K562 (cell line): ENCODE data around the gene CD151. TPM values are rescaled to one million over a fixed set of nuclear protein-coding genes. Genes with fewer than 3 reads are reported as not detected.
A peak's percentile ranks its signal among the peaks of the same experiment; 100 is the strongest.

Experiments
- ATAC-seq: fragments of 200-7000 bp; cut with Tn5 transposase; 3 replicates; pipeline ENCODE4 v1.9.1; 2020; ENCODE audit warnings: moderate library complexity
- BruUV-seq: library from RNA; stranded (reverse); fragments of 400-500 nt; replicated peaks from 2 replicates; lab custom pipeline; 2021; lab: Mats Ljungman, UMichigan
- CTCF ChIA-PET: fragments of 300-600 bp; formaldehyde crosslinking; extraction: SDS; loops from one replicate; lab custom pipeline; 2021; ENCODE audit warnings: low intra/inter-chr PET ratio; lab: Yijun Ruan, JAX
- POLR2A ChIA-PET: fragments of 300-600, 350-650 bp; sonication (Branson Sonifier 250); formaldehyde crosslinking; extraction: SDS; loops from one replicate; lab custom pipeline; 2021; ENCODE audit warnings: antibody characterized with exemption, inconsistent platforms; lab: Yijun Ruan, JAX
- DNase-seq, 4 experiments: peaks; one replicate each; pipeline versions ENCODE4 v3.0.0 to v3.0.0-alpha.2; 2011 to 2018; ENCODE audit warnings: low spot score in 3 of 4, mixed read lengths in 3 of 4; ENCODE audit errors: extremely low read depth in 1 of 4
- FAIRE-seq: peaks from 2 replicates; lab custom pipeline; 2011; peaks lifted over from hg19 to GRCh38; lab: Jason Lieb, UNC
- H2AFZ ChIP-seq: 2 replicates; pipeline ENCODE4 v1.6.0; 2011; ENCODE audit warnings: low read depth, low read length, control low read depth, inconsistent platforms
- H3K27ac ChIP-seq: fragments of 200-600 bp; 3 replicates; pipeline ENCODE4 v1.8.0; 2011; ENCODE audit warnings: low read depth, mild to moderate bottlenecking, control low read depth, inconsistent platforms, low read length, moderate library complexity, mixed read lengths; ENCODE audit errors: extremely low read depth
- H3K27me3 ChIP-seq, 2 experiments: fragments of 300-600 bp in 1 of 2; 2 replicates in 1 of 2; 3 replicates in 1 of 2; pipeline versions ENCODE4 v1.6.0 to v1.8.0; 2011; ENCODE audit warnings: inconsistent platforms in 2 of 2, low read length in 2 of 2, mild to moderate bottlenecking in 1 of 2, mixed read lengths in 1 of 2, moderate library complexity in 1 of 2; ENCODE audit not compliant: control insufficient read depth in 2 of 2, insufficient read depth in 2 of 2
- H3K36me3 ChIP-seq: fragments of 300-600 bp; 3 replicates; pipeline ENCODE4 v1.8.0; 2011; ENCODE audit warnings: mild to moderate bottlenecking, low read length, inconsistent platforms; ENCODE audit not compliant: control insufficient read depth, insufficient read depth
- H3K4me1 ChIP-seq, 2 experiments: fragments of 200-600 bp in 1 of 2; replicated peaks in 1 of 2; 2 replicates in 1 of 2; 3 replicates in 1 of 2; pipeline versions ENCODE4 v1.5.1 to v1.8.0; 2011; ENCODE audit warnings: inconsistent platforms in 2 of 2, low read length in 2 of 2, mild to moderate bottlenecking in 1 of 2, mixed read lengths in 1 of 2, moderate library complexity in 1 of 2; ENCODE audit not compliant: control insufficient read depth in 2 of 2, insufficient read depth in 2 of 2
- H3K4me2 ChIP-seq: 2 replicates; pipeline ENCODE4 v1.6.1; 2011; ENCODE audit warnings: low read length, control low read depth, inconsistent platforms, mixed read lengths; ENCODE audit not compliant: insufficient read depth
- H3K4me3 ChIP-seq: fragments of 200-600 bp; sonication (generic), shearing (Covaris generic); 2 replicates; pipeline ENCODE4 v1.5.1; 2016; ENCODE audit warnings: control low read depth, inconsistent platforms
- H3K79me2 ChIP-seq: fragments of 200-600 bp; 3 replicates; pipeline ENCODE4 v1.8.0; 2011; ENCODE audit warnings: low read length, inconsistent platforms; ENCODE audit not compliant: control insufficient read depth, insufficient read depth
- H3K9ac ChIP-seq, 2 experiments: 2 replicates each; pipeline versions ENCODE4 v1.6.0 to v1.6.1; 2011; ENCODE audit warnings: low read depth in 2 of 2, low read length in 2 of 2, control low read depth in 1 of 2, inconsistent platforms in 1 of 2, mild to moderate bottlenecking in 1 of 2, mixed read lengths in 1 of 2; ENCODE audit not compliant: insufficient read depth in 1 of 2
- H3K9me1 ChIP-seq: one replicate; pipeline ENCODE4 v1.6.0; 2011; ENCODE audit warnings: inconsistent platforms, mild to moderate bottlenecking, low read length, moderate library complexity; ENCODE audit not compliant: control insufficient read depth, insufficient read depth
- H3K9me3 ChIP-seq: replicated peaks from 2 replicates; pipeline ENCODE4 v1.5.1; 2011; ENCODE audit warnings: low read depth, low read length, inconsistent platforms; ENCODE audit not compliant: control insufficient read depth, insufficient read depth
- H4K20me1 ChIP-seq: replicated peaks from 2 replicates; pipeline ENCODE4 v1.6.1; 2011; ENCODE audit warnings: low read length, inconsistent platforms, mixed read lengths; ENCODE audit not compliant: control insufficient read depth, insufficient read depth
- BDP1 ChIP-seq: IDR thresholded peaks from 3 replicates; pipeline ENCODE4 v1.6.1; 2011; ENCODE audit not compliant: insufficient read length, insufficient read depth
- CCNT2 ChIP-seq: IDR thresholded peaks from 2 replicates; pipeline ENCODE4 v1.6.1; 2011; ENCODE audit warnings: borderline replicate concordance, low read depth, mild to moderate bottlenecking, moderate library complexity, mixed read lengths, low read length; ENCODE audit not compliant: insufficient read length; ENCODE audit errors: extremely low read depth
- CTBP1 ChIP-seq: fragments of 450-650 bp; IDR thresholded peaks from 2 replicates; pipeline ENCODE4 v1.6.1; 2016; ENCODE audit warnings: borderline replicate concordance
- CXXC5 ChIP-seq: fragments of 250-450 bp; sonication (Bioruptor Pico); IDR thresholded peaks from 2 replicates; pipeline ENCODE4 v1.8.0; 2022; ENCODE audit warnings: inconsistent platforms, mild to moderate bottlenecking, moderate library complexity
- EGR1 ChIP-seq: fragments of 450-650 bp; conservative IDR thresholded peaks from 2 replicates; pipeline ENCODE4 v1.6.1; 2017; ENCODE audit warnings: mild to moderate bottlenecking
- GABPA ChIP-seq: fragments of 200-800 bp; sonication (Bioruptor generic); conservative IDR thresholded peaks from 2 replicates; pipeline ENCODE4 v1.6.1; 2016; ENCODE audit warnings: low read depth, missing genetic modification characterization, missing compliant biosample characterization
- HDAC1 ChIP-seq, 2 experiments: fragments of 450-650 bp; IDR thresholded peaks; 2 replicates each; pipeline ENCODE4 v1.6.1; 2016 to 2017; ENCODE audit warnings: inconsistent platforms in 1 of 2, mild to moderate bottlenecking in 1 of 2, moderate library complexity in 1 of 2
- HDAC2 ChIP-seq: fragments of 450-650 bp; IDR thresholded peaks from 2 replicates; pipeline ENCODE4 v1.6.1; 2016; ENCODE audit warnings: mild to moderate bottlenecking
- KDM1A ChIP-seq, 2 experiments: fragments of 450-650 bp; IDR thresholded peaks; 2 replicates each; pipeline ENCODE4 v1.6.1; 2016; ENCODE audit warnings: mild to moderate bottlenecking in 2 of 2
- NRF1 ChIP-seq, 2 experiments: fragments of 450-650 bp; IDR thresholded peaks in 1 of 2; conservative IDR thresholded peaks in 1 of 2; 2 replicates each; pipeline ENCODE4 v1.6.1; 2014; ENCODE audit warnings: mild to moderate bottlenecking in 2 of 2
- WGBS: fragments of 100-300 bp; shearing (Covaris generic); methylation state at CpG from one replicate; pipeline ENCODE4 v1.1.6; 2016; ENCODE audit warnings: low coverage, mixed read lengths; ENCODE audit not compliant: insufficient coverage; ENCODE audit errors: missing lambda C conversion rate; 5-methylcytosine and 5-hydroxymethylcytosine counted together
- in situ Hi-C: fragments of 300-500 bp; cut with MboI; formaldehyde crosslinking; loops from 4 replicates; pipeline ENCODE4 v1.15.0; 2018; ENCODE audit warnings: inconsistent platforms, mixed read lengths
- intact Hi-C: fragments of 100-400 bp; cut with micrococcal nuclease; formaldehyde crosslinking; loops from 2 replicates; pipeline ENCODE4 v1.14.2; 2022
- polyA plus RNA-seq, 8 experiments: library from polyadenylated mRNA; depleted of rRNA in 4 of 8; stranded (reverse) in 5 of 8; unstranded in 3 of 8; fragments of >200 nt; fragmentation: Nextera tagmentation in 2 of 8; fragmentation: Illumina TruSeq in 1 of 8; extraction: Ambion mirVana in 2 of 8; extraction: Trizol in 1 of 8; gene quantifications; 2 replicates each; pipeline versions ENCODE4 v1.2.1 to v1.2.3, GENCODE V29; 2011 to 2014; ENCODE audit warnings: inconsistent platforms in 1 of 8, missing spikeins in 1 of 8
- total RNA-seq, 7 experiments: library from RNA; depleted of rRNA in 6 of 7; stranded (reverse); fragments of >200 nt in 6 of 7; fragmentation: Illumina TruSeq in 2 of 7; extraction: Trizol in 2 of 7; gene quantifications; 2 replicates each; pipeline versions ENCODE4 v1.2.1 to v1.2.3, GENCODE V29; 2011 to 2021; ENCODE audit warnings: low replicate concordance in 1 of 7
- TF ChIP-seq, protein P1 (sequence below): sonication (generic); formaldehyde crosslinking; IDR thresholded peaks from 2 replicates; pipeline ENCODE4 v1.8.0; 2022; ENCODE audit warnings: mild to moderate bottlenecking, missing genetic modification reagents
- TF ChIP-seq, protein P2 (sequence below): fragments of 250-450 bp; sonication (Bioruptor Pico); IDR thresholded peaks from 2 replicates; pipeline ENCODE4 v1.4.0; 2020

CD151 gene
- total and polyA plus RNA-seq, 9 of the 15 experiments (the other 6 are each of a cell fraction or from before 2014, with no cell fraction given), result 2.3 to 187 (median 140) TPM

DNA sequence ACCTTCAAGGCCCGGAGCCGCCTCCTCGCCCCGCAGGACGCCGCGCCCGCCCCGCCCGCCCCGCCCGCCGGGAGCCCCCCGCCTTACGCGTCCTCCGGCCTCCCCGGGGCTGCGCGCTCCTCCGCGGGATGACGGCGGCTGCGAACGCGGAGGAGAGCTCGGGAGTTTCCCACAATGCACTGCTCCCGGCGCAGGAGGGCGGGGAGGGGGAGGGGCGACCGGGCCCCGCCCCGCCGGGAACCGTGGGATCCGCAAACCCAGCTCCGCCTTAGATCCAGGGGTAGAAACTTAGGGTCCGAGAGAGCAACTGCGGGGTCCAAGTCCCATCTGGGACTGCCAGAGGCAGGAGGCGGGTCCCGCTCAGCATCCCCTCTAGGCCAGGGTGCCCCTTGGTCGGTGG lies 42.8 kb upstream of the CD151 start, which contains the start of gene CEND1:
TSS of gene CEND1 (minus strand) at position 148 of the 400 bp plus-strand sequence. CDS start 1,514 bp downstream, outside the sequence.
- H3K36me3 ChIP-seq, result peaks cover 31% of the 10 kb centered on the region; the same call in 1 of the 3 replicates
- ATAC-seq, result peak; percentile 76
- no peaks in the 10 kb centered on the region for H3K27me3 ChIP-seq
- peaks cover 3% of the 10 kb centered on the region for H3K9me1 ChIP-seq
- in situ Hi-C loops, result no loop called here
- no TSS peak for BruUV-seq
- H2AFZ ChIP-seq, result no peak within 1 kb of the TSS
- H3K9ac ChIP-seq, result peak within 1 kb of the TSS in 1 of 2 experiments; percentile 69; a peak in 2 of 4 replicates
- H3K4me3 ChIP-seq, result no peak within 1 kb of the TSS
- peak; percentile 72 to 89 (median 82) for DNase-seq
- H3K27ac ChIP-seq, result no peak within 1 kb of the TSS
- no peak within 1 kb of the TSS for H3K4me2 ChIP-seq
- H3K4me1 ChIP-seq, result peaks cover 0 to 79% of the 10 kb centered on the region in 2 experiments; a peak in 2 of 5 replicates
- ChIA-PET CTCF (no interaction called here), POLR2A (interaction anchor here (0.5 to 2.0 kb wide), 3 partner anchors 27 to 292 kb away, joined by 3 to 6 read pairs (median 6); no protein-coding TSS in a partner anchor)
- 26% methylated on average over 6 of the region's 44 CpGs for WGBS
- H3K9me3 ChIP-seq, result no peaks in the 10 kb centered on the region
- no peaks in the 10 kb centered on the region for H4K20me1 ChIP-seq
- FAIRE-seq, result peak; percentile 6
- H3K79me2 ChIP-seq, result no peaks in the 10 kb centered on the region
- intact Hi-C loops, result loop anchor here (10.0 kb wide), 1 partner anchor 225 kb away; the partner anchor contains the start of genes LMNTD2 and RASSF7
- TF ChIP-seq, protein P1, sequence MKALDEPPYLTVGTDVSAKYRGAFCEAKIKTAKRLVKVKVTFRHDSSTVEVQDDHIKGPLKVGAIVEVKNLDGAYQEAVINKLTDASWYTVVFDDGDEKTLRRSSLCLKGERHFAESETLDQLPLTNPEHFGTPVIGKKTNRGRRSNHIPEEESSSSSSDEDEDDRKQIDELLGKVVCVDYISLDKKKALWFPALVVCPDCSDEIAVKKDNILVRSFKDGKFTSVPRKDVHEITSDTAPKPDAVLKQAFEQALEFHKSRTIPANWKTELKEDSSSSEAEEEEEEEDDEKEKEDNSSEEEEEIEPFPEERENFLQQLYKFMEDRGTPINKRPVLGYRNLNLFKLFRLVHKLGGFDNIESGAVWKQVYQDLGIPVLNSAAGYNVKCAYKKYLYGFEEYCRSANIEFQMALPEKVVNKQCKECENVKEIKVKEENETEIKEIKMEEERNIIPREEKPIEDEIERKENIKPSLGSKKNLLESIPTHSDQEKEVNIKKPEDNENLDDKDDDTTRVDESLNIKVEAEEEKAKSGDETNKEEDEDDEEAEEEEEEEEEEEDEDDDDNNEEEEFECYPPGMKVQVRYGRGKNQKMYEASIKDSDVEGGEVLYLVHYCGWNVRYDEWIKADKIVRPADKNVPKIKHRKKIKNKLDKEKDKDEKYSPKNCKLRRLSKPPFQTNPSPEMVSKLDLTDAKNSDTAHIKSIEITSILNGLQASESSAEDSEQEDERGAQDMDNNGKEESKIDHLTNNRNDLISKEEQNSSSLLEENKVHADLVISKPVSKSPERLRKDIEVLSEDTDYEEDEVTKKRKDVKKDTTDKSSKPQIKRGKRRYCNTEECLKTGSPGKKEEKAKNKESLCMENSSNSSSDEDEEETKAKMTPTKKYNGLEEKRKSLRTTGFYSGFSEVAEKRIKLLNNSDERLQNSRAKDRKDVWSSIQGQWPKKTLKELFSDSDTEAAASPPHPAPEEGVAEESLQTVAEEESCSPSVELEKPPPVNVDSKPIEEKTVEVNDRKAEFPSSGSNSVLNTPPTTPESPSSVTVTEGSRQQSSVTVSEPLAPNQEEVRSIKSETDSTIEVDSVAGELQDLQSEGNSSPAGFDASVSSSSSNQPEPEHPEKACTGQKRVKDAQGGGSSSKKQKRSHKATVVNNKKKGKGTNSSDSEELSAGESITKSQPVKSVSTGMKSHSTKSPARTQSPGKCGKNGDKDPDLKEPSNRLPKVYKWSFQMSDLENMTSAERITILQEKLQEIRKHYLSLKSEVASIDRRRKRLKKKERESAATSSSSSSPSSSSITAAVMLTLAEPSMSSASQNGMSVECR, result no peak
- TF ChIP-seq HDAC1 (IDR thresholded peaks at IDR 0.05) (peak in 1 of 2 experiments; percentile 32; a peak in 1 of 4 replicates), BDP1 (no peak), NRF1 (conservative IDR thresholded peaks at IDR 0.05 in 1 of 2, IDR thresholded peaks at IDR 0.05 in 1 of 2) (peak in 1 of 2 experiments; percentile 40; a peak in 1 of 4 replicates), KDM1A (IDR thresholded peaks at IDR 0.05) (peak; percentile 88 to 91), CXXC5 (CRISPR knock-in tag) (peak; percentile 50; the same call in 1 of the 2 replicates), EGR1 (peak; percentile 26; the same call in 1 of the 2 replicates), GABPA (tag) (no peak), CCNT2 (peak; percentile 21), HDAC2 (peak; percentile 53; the same call in 1 of the 2 replicates), CTBP1 (peak; percentile 79; the same call in 1 of the 2 replicates)
- TF ChIP-seq, protein P2, sequence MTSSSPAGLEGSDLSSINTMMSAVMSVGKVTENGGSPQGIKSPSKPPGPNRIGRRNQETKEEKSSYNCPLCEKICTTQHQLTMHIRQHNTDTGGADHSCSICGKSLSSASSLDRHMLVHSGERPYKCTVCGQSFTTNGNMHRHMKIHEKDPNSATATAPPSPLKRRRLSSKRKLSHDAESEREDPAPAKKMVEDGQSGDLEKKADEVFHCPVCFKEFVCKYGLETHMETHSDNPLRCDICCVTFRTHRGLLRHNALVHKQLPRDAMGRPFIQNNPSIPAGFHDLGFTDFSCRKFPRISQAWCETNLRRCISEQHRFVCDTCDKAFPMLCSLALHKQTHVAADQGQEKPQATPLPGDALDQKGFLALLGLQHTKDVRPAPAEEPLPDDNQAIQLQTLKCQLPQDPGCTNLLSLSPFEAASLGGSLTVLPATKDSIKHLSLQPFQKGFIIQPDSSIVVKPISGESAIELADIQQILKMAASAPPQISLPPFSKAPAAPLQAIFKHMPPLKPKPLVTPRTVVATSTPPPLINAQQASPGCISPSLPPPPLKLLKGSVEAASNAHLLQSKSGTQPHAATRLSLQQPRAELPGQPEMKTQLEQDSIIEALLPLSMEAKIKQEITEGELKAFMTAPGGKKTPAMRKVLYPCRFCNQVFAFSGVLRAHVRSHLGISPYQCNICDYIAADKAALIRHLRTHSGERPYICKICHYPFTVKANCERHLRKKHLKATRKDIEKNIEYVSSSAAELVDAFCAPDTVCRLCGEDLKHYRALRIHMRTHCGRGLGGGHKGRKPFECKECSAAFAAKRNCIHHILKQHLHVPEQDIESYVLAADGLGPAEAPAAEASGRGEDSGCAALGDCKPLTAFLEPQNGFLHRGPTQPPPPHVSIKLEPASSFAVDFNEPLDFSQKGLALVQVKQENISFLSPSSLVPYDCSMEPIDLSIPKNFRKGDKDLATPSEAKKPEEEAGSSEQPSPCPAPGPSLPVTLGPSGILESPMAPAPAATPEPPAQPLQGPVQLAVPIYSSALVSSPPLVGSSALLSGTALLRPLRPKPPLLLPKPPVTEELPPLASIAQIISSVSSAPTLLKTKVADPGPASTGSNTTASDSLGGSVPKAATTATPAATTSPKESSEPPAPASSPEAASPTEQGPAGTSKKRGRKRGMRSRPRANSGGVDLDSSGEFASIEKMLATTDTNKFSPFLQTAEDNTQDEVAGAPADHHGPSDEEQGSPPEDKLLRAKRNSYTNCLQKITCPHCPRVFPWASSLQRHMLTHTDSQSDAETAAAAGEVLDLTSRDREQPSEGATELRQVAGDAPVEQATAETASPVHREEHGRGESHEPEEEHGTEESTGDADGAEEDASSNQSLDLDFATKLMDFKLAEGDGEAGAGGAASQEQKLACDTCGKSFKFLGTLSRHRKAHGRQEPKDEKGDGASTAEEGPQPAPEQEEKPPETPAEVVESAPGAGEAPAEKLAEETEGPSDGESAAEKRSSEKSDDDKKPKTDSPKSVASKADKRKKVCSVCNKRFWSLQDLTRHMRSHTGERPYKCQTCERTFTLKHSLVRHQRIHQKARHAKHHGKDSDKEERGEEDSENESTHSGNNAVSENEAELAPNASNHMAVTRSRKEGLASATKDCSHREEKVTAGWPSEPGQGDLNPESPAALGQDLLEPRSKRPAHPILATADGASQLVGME (CRISPR knock-in tag), result peak; percentile 95
